Left ventricle myocardium inferior (tissue), 1 donor: ENCODE measurements around the gene MARK1. TPM values are rescaled to one million over a fixed set of nuclear protein-coding genes. Genes with fewer than 3 reads are reported as not detected.

Experiments used
- DNase-seq: peaks from one replicate; pipeline ENCODE4 v3.0.0-alpha.2; 2020
- H3K27ac ChIP-seq: fragments of 200-600 bp; replicated peaks from 2 replicates; pipeline ENCODE4 v1.8.0; 2021
- H3K27me3 ChIP-seq: fragments of 200-600 bp; 2 replicates; pipeline ENCODE4 v1.8.0; 2021; ENCODE audit warnings: low read depth
- H3K36me3 ChIP-seq: fragments of 200-600 bp; 2 replicates; pipeline ENCODE4 v1.8.0; 2021
- H3K4me1 ChIP-seq: fragments of 200-600 bp; 2 replicates; pipeline ENCODE4 v1.8.0; 2021
- H3K4me3 ChIP-seq: fragments of 200-600 bp; 2 replicates; pipeline ENCODE4 v1.8.0; 2021; ENCODE audit warnings: mild to moderate bottlenecking, moderate library complexity
- H3K9me3 ChIP-seq: fragments of 200-600 bp; replicated peaks from 2 replicates; pipeline ENCODE4 v1.8.0; 2021
- CTCF ChIP-seq: fragments of 200-600 bp; IDR thresholded peaks from 2 replicates; pipeline ENCODE4 v1.8.0; 2021; ENCODE audit warnings: antibody characterized with exemption, mild to moderate bottlenecking, borderline replicate concordance
- intact Hi-C: fragments of 100-400 bp; cut with micrococcal nuclease; formaldehyde crosslinking; loops from one replicate; pipeline ENCODE4 v1.11.0; 2022
- total RNA-seq: library from RNA; stranded (reverse); fragmentation: NEBNext Ultra II Directional; extraction: Animal tissue kit (Norgen Biotek cat#: 25700); gene quantifications from one replicate; pipeline ENCODE4 v1.2.1, GENCODE V29; 2021
- donor health status: DM: no; HTN: yes; CAD: no; lungs with severe emphysema.

MARK1 gene
- total RNA-seq, 1 donor from 2014 or later = 14.9 TPM

- DNase-seq = no peak
- no peak overlapping the region for H3K27ac ChIP-seq
- H3K4me3 ChIP-seq = no peak overlapping the region
- H3K9me3 ChIP-seq = no peaks in the 10 kb centered on the region
- peaks cover 64% of the 10 kb centered on the region for H3K4me1 ChIP-seq
- intact Hi-C loops = no loop called here
- no peaks in the 10 kb centered on the region for H3K27me3 ChIP-seq
- no peak for TF ChIP-seq CTCF
- no peaks in the 10 kb centered on the region for H3K36me3 ChIP-seq
Measured at GRCh38 chr1:220706480-220706879, 178.5 kb downstream of the MARK1 start.

- TF ChIP-seq CTCF = no peak
- no peak for DNase-seq
- no peaks in the 10 kb centered on the region for H3K36me3 ChIP-seq
- no peak overlapping the region for H3K27ac ChIP-seq
- H3K9me3 ChIP-seq = no peaks in the 10 kb centered on the region
- intact Hi-C loops = no loop called here
- H3K4me1 ChIP-seq = peaks cover 59% of the 10 kb centered on the region
- H3K27me3 ChIP-seq = no peaks in the 10 kb centered on the region
- H3K4me3 ChIP-seq = no peak overlapping the region
Measured at GRCh38 chr1:220707160-220707559, 179.2 kb downstream of the MARK1 start.

- DNase-seq = no peak
- intact Hi-C loops = no loop called here
- Histone ChIP-seq H3K27ac (no peak overlapping the region), H3K4me1 (peaks cover 48% of the 10 kb centered on the region), H3K27me3 (no peaks in the 10 kb centered on the region), H3K4me3 (no peak overlapping the region), H3K36me3 (no peaks in the 10 kb centered on the region), H3K9me3 (no peaks in the 10 kb centered on the region)
- TF ChIP-seq CTCF = no peak
Measured at GRCh38 chr1:220708244-220708643, 180.3 kb downstream of the MARK1 start.

- DNase-seq = no peak
- peaks cover 43% of the 10 kb centered on the region for H3K4me1 ChIP-seq
- H3K9me3 ChIP-seq = no peaks in the 10 kb centered on the region
- intact Hi-C loops = no loop called here
- no peak for TF ChIP-seq CTCF
- no peaks in the 10 kb centered on the region for H3K36me3 ChIP-seq
- H3K4me3 ChIP-seq = no peak overlapping the region
- no peak overlapping the region for H3K27ac ChIP-seq
- no peaks in the 10 kb centered on the region for H3K27me3 ChIP-seq
Measured at GRCh38 chr1:220708936-220709801, 181.2 kb downstream of the MARK1 start.

GRCh38 chr1:220710333-220710732 is 182.4 kb downstream of the MARK1 start:
- H3K4me3 ChIP-seq = no peak overlapping the region
- peaks cover 43% of the 10 kb centered on the region for H3K4me1 ChIP-seq
- intact Hi-C loops = no loop called here
- DNase-seq = no peak
- no peaks in the 10 kb centered on the region for H3K36me3 ChIP-seq
- peaks cover 1% of the 10 kb centered on the region for H3K9me3 ChIP-seq
- H3K27ac ChIP-seq = no peak overlapping the region
- H3K27me3 ChIP-seq = no peaks in the 10 kb centered on the region
- no peak for TF ChIP-seq CTCF
